ENCODE measurements around the gene SLC29A3.

SLC29A3 gene

DNA sequence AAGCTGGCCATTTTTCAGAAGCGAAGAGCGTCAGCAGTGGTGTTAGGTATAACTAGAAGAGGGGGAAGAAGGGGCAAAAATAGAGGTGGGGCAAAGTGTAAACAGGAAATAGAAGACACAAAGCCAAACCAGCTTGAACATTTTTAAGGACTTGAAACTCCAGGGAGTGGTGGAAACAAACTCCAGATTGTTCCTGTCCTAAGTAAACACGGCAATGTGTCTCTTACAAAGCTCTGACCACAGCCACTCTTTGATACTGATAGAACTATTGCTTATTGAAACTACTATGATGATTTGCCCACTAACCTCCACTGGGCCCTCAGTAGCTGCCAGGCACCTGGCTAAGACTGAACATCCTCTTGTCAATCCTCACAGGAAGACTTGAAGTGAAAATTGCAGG is 56.9 kb downstream of the SLC29A3 start:
- H3K9ac ChIP-seq (ENCODE audit: low read length), result no peak overlapping the region
- H3K27me3 ChIP-seq (replicated peaks; ENCODE audit: control insufficient read depth, insufficient read depth, low read length), result peaks cover 3% of the 10 kb centered on the region
- H3K36me3 ChIP-seq (ENCODE audit: control insufficient read depth, insufficient read depth, low read length, severe bottlenecking), result no peaks in the 10 kb centered on the region
- H3K9me3 ChIP-seq (ENCODE audit: control insufficient read depth, low read length), result no peaks in the 10 kb centered on the region
- H3K4me3 ChIP-seq (ENCODE audit: low read length), result no peak overlapping the region
- H3K4me1 ChIP-seq (ENCODE audit: control insufficient read depth, insufficient read depth, low read length), result peaks cover 9% of the 10 kb centered on the region
- DNase-seq (ENCODE audit: low read depth), result no peak

DNA sequence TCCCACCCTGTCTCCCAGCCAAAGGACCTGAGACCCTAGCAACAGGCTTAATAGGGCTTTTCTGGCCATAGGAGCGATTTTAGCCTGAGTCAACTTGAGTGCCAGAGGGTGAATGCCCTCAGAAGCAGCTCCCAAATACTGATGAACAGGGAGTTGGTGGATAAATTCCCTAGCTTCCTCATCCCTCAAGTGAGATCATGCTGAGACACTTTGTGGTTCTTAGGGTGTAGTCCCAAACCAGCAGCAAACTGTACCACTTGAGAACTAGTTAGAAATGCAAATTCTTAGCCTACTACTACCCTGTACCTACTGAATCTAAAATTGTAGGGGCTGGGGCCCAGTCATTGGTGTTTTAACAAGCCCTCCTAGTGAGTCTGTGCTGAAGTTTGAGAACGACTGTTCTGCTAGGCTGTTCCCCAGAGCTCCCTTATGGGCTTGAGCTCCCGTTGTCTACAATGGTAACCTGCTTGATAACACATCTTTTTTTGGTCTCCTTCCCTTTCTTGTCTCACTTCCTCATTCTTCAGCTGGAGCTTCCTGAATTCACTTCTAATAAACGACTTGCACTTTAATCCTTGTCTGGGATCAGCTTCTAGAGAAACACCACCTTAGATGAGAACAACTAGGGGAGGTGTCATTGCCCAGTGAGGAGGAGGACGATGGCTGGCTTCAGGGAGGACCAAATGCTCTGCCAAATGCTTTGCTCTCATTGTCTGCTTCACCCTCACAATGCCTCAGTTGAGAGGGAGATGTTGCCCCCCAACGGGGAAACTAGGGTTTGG is 59.5 kb downstream of the SLC29A3 start:
- Histone ChIP-seq H3K36me3 (ENCODE audit: control insufficient read depth, insufficient read depth, low read length, severe bottlenecking) (no peaks in the 10 kb centered on the region), H3K27me3 (replicated peaks; ENCODE audit: control insufficient read depth, insufficient read depth, low read length) (no peaks in the 10 kb centered on the region), H3K9me3 (ENCODE audit: control insufficient read depth, low read length) (no peaks in the 10 kb centered on the region), H3K9ac (ENCODE audit: low read length) (no peak overlapping the region), H3K4me3 (ENCODE audit: low read length) (no peak overlapping the region), H3K4me1 (ENCODE audit: control insufficient read depth, insufficient read depth, low read length) (peaks cover 9% of the 10 kb centered on the region)
- DNase-seq (ENCODE audit: low read depth), result no peak

DNA sequence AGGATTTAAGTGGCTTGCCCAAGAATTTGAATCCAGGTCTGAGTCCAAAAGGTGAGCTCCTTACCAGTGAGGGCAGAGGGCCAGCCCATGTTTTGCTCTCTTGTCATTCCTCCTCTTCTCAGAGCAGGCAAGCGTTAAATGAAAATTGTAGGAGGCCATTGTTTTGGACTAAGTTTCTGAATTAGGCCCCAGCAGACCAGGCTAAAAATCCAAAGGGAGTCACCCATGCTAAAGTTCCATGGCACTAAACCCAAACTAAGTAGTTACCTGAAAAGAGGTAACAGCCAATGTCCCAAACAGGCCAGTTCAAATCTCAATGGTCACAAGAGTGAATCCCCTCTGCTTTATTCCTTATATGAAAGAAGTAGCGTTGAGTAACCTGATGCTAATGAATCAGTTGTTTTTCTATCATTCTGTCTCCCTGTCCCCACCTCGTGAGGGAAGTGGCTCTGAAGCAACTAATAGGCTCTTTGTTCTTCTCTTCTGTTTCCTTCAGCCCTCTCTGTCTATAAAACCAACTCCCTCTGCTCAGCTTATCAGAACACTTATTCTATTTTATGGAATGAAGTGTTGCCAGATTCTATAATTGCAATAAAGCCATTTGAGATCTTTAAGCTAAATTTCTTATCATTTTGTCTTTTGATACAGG is 60.2 kb downstream of the SLC29A3 start:
- Histone ChIP-seq H3K4me1 (ENCODE audit: control insufficient read depth, insufficient read depth, low read length) (peaks cover 9% of the 10 kb centered on the region), H3K9ac (ENCODE audit: low read length) (no peak overlapping the region), H3K9me3 (ENCODE audit: control insufficient read depth, low read length) (no peaks in the 10 kb centered on the region), H3K27me3 (replicated peaks; ENCODE audit: control insufficient read depth, insufficient read depth, low read length) (no peaks in the 10 kb centered on the region), H3K4me3 (ENCODE audit: low read length) (no peak overlapping the region), H3K36me3 (ENCODE audit: control insufficient read depth, insufficient read depth, low read length, severe bottlenecking) (no peaks in the 10 kb centered on the region)
- no peak for DNase-seq (ENCODE audit: low read depth)

DNA sequence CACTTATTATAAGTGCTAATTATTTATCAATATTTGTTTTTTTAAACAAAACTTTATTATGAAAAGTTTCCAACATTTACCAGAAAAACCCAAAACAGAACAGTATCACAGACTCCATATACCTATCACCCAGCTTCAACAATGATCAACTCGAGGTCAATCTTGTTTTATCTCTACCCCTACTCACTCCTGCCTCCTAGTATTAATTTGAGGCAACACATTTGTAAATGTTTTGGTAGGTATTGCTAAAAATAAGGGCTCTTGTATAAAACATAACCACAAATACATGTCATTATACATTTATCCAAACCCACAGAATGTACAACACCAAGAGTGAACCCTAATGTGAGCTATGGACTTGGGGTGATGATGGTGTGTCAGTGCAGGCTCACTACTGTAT is 61.8 kb downstream of the SLC29A3 start:
- DNase-seq (ENCODE audit: low read depth), result no peak
- no peak overlapping the region for H3K4me3 ChIP-seq (ENCODE audit: low read length)

DNA sequence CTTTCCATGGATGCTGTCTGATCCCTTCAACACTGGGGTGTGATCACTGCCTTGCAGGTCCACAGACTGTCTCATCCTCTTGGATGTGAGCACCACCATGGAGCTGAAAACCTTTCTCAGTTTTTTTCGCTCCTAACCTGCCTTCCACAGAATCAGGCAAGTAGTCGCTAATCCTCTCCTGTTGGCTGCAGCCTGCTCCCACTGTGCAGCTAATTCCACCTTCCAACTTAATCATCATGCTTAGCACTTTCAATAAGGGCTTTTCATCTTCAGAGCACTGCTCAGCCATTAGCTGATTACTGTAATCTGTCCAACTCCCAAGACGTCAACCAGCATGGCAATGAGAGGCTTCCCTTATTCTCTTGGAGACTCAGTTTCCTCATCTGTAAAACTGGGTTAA is 62.6 kb downstream of the SLC29A3 start:
- Histone ChIP-seq H3K9me3 (ENCODE audit: control insufficient read depth, low read length) (no peaks in the 10 kb centered on the region), H3K9ac (ENCODE audit: low read length) (no peak overlapping the region), H3K4me3 (ENCODE audit: low read length) (no peak overlapping the region), H3K27me3 (replicated peaks; ENCODE audit: control insufficient read depth, insufficient read depth, low read length) (no peaks in the 10 kb centered on the region), H3K36me3 (ENCODE audit: control insufficient read depth, insufficient read depth, low read length, severe bottlenecking) (no peaks in the 10 kb centered on the region), H3K4me1 (ENCODE audit: control insufficient read depth, insufficient read depth, low read length) (peaks cover 9% of the 10 kb centered on the region)
- DNase-seq (ENCODE audit: low read depth), result no peak

More for the DNA sequence above, 61.8 kb downstream of the SLC29A3 start:
- Histone ChIP-seq H3K36me3 (ENCODE audit: control insufficient read depth, insufficient read depth, low read length, severe bottlenecking) (no peaks in the 10 kb centered on the region), H3K9me3 (ENCODE audit: control insufficient read depth, low read length) (no peaks in the 10 kb centered on the region), H3K9ac (ENCODE audit: low read length) (no peak overlapping the region), H3K27me3 (replicated peaks; ENCODE audit: control insufficient read depth, insufficient read depth, low read length) (no peaks in the 10 kb centered on the region), H3K4me1 (ENCODE audit: control insufficient read depth, insufficient read depth, low read length) (peaks cover 9% of the 10 kb centered on the region)

DNA sequence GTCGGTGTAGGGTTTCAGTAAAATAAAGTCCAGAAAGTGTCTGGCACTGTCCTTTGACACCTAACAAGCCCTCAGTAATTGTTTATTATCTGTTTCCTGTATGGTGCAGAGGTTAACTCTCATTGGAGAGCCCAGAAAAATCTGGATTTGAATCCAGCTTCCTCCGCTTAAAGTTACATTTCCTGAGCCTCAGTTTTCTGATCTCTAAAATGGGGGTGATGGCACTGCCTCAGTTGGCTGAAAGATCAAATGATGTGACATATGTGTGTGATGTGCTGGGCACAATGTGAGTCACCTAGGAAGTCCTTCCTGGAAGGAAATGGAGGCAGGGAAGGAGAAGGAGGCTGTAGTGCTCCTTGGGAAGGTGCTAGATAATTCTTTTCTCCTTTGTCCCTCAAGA is 63.0 kb downstream of the SLC29A3 start:
- H3K4me1 ChIP-seq (ENCODE audit: control insufficient read depth, insufficient read depth, low read length), result peaks cover 5% of the 10 kb centered on the region
- no peak overlapping the region for H3K4me3 ChIP-seq (ENCODE audit: low read length)
- H3K27me3 ChIP-seq (replicated peaks; ENCODE audit: control insufficient read depth, insufficient read depth, low read length), result no peaks in the 10 kb centered on the region
- DNase-seq (ENCODE audit: low read depth), result no peak
- no peak overlapping the region for H3K9ac ChIP-seq (ENCODE audit: low read length)
- no peaks in the 10 kb centered on the region for H3K9me3 ChIP-seq (ENCODE audit: control insufficient read depth, low read length)
- no peaks in the 10 kb centered on the region for H3K36me3 ChIP-seq (ENCODE audit: control insufficient read depth, insufficient read depth, low read length, severe bottlenecking)

DNA sequence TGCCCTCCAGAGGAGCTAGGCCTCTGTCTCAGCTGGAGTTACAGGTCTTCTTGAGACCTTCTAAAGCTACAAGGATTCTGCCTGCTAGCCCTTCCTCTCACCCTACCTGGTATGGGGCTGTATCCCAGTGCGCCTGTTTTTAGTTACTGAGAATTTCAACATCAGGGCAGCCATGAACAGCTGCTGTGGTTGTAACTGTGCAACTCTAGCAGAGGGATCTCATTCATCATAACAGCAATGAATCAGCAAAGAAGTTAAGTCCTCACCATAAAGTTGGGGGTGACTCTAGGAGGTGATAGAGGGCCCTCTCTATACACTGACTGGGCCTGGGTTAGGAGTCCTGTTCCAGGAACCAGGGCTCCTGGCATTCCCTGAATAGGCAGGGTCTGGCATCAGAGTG is 63.7 kb downstream of the SLC29A3 start:
- H3K4me1 ChIP-seq (ENCODE audit: control insufficient read depth, insufficient read depth, low read length), result peaks cover 1% of the 10 kb centered on the region
- H3K9ac ChIP-seq (ENCODE audit: low read length), result no peak overlapping the region
- H3K9me3 ChIP-seq (ENCODE audit: control insufficient read depth, low read length), result no peaks in the 10 kb centered on the region
- peak; percentile 29 for DNase-seq (ENCODE audit: low read depth)
- H3K27me3 ChIP-seq (replicated peaks; ENCODE audit: control insufficient read depth, insufficient read depth, low read length), result peaks cover 1% of the 10 kb centered on the region
- no peaks in the 10 kb centered on the region for H3K36me3 ChIP-seq (ENCODE audit: control insufficient read depth, insufficient read depth, low read length, severe bottlenecking)
- no peak overlapping the region for H3K4me3 ChIP-seq (ENCODE audit: low read length)

DNA sequence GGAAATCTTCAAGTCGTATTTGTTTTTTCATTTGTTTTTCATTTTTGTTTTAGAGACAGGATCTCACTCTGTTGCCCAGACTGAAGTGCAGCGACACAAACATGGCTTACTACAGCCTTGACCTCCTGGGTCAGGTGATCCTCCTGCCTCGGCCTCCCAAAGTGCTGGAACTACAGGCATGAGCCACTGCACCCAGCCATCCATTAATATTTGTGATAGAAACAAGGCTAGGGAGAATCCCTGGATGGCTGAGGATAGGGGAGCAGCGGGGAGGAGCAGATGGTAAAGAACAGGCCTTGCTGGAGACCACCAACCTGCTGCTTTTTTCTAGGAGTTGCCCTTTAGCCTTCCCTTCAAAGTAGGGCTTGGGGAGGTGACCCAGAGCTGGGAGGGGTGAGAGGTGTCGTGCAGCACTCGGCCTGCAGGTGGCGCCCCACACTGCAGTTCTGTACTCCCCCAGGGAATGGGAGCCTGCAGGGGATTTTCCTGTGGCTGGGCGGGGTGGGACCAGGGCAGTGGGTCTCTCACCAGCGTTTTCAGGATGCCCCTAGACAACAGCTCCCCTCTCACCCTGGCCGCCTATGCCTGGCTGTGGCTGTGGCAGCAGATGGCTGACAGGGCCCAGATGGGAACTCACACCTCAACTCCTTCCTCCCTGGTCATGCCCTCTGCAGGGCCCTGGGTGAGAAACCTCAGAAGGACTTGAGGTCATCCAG is 65.1 kb downstream of the SLC29A3 start:
- Histone ChIP-seq H3K36me3 (ENCODE audit: control insufficient read depth, insufficient read depth, low read length, severe bottlenecking) (no peaks in the 10 kb centered on the region), H3K4me3 (ENCODE audit: low read length) (no peak overlapping the region), H3K4me1 (ENCODE audit: control insufficient read depth, insufficient read depth, low read length) (no peaks in the 10 kb centered on the region), H3K9me3 (ENCODE audit: control insufficient read depth, low read length) (no peaks in the 10 kb centered on the region), H3K9ac (ENCODE audit: low read length) (no peak overlapping the region), H3K27me3 (replicated peaks; ENCODE audit: control insufficient read depth, insufficient read depth, low read length) (peaks cover 12% of the 10 kb centered on the region)
- DNase-seq (ENCODE audit: low read depth), result peak; percentile 72

DNA sequence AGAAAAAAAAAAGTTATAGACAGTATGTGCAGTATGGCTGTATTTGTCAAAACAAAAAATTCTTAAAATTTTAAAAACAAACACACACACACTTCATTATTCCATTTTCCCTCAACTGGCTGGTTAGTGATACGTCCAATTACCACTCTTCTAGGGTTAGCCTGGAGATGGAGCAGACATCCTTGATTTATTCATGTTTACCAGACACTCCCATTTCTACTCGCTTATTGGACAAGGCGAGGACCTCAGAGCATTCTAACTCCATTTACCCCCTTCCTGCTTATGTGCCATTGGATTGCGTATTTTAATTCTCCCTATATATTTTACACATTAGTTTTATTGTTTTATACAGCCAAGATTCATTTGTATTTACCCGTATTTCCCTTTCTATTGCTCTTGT is 69.1 kb downstream of the SLC29A3 start:
- no peaks in the 10 kb centered on the region for H3K9me3 ChIP-seq (ENCODE audit: control insufficient read depth, low read length)
- H3K4me3 ChIP-seq (ENCODE audit: low read length), result no peak overlapping the region
- DNase-seq (ENCODE audit: low read depth), result no peak
- no peaks in the 10 kb centered on the region for H3K4me1 ChIP-seq (ENCODE audit: control insufficient read depth, insufficient read depth, low read length)
- H3K36me3 ChIP-seq (ENCODE audit: control insufficient read depth, insufficient read depth, low read length, severe bottlenecking), result no peaks in the 10 kb centered on the region
- no peak overlapping the region for H3K9ac ChIP-seq (ENCODE audit: low read length)
- peaks cover 50% of the 10 kb centered on the region for H3K27me3 ChIP-seq (replicated peaks; ENCODE audit: control insufficient read depth, insufficient read depth, low read length)

DNA sequence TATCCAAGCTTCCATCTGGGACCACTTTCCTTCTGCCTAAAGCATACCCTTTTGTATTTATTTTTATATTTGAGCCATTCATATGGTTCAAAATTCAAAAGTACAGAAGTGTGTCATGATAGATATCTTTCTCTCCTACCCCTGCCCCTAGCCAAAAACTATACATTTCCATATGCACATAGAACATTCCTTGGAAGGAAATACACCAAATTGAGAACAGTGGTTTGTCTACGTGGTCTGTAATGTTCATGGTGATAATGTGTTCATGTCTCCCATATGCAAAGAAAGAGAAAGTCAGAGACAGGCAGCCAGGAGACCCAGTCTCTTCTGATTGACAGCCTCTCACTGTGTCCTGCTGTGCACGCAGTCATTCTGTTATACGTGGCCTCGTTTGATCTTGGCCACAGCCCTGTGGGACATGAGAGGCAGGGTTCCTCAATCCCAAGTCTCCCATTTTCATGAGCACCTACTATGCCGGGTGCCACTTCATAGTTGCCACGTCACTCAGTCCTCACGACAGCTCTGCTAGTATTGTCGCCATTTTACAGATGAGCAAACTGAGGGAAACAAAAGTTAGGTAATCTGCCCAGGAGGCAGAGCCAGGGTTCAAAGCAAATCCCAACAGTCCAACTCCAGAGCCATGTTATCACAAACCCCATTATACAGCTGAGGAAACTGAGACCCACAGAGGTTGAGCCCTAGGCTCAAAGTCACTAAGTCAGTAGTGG is 69.7 kb downstream of the SLC29A3 start:
- peaks cover 56% of the 10 kb centered on the region for H3K27me3 ChIP-seq (replicated peaks; ENCODE audit: control insufficient read depth, insufficient read depth, low read length)

More for the DNA sequence above, 69.7 kb downstream of the SLC29A3 start:
- Histone ChIP-seq H3K9ac (ENCODE audit: low read length) (no peak overlapping the region), H3K36me3 (ENCODE audit: control insufficient read depth, insufficient read depth, low read length, severe bottlenecking) (no peaks in the 10 kb centered on the region), H3K4me1 (ENCODE audit: control insufficient read depth, insufficient read depth, low read length) (no peaks in the 10 kb centered on the region), H3K4me3 (ENCODE audit: low read length) (no peak overlapping the region), H3K9me3 (ENCODE audit: control insufficient read depth, low read length) (no peaks in the 10 kb centered on the region)
- no peak for DNase-seq (ENCODE audit: low read depth)
